ENCODE results near the gene CNTN4. TPM values are rescaled to one million over a fixed set of nuclear protein-coding genes. Genes with fewer than 3 reads are reported as not detected.

Gene CNTN4
- polyA plus RNA-seq, 1 donor (not counting 4 experiments of a cell fraction or from before 2014, with no cell fraction given), result not detected

GRCh38 chr3:2883283-2883682 is 784.6 kb downstream of the CNTN4 start:
- H3K9me1 ChIP-seq (ENCODE audit: control insufficient read depth, extremely low read depth, insufficient read depth, low read length), result no peaks in the 10 kb centered on the region
- dilution Hi-C loops (cut with MboI; ENCODE audit: extremely low pct_ligation_motif_present, low sequenced_read_pairs), result no loop called here
- no peak for FAIRE-seq

GRCh38 chr3:2888592-2888991 is 789.9 kb downstream of the CNTN4 start:
- no peak for DNase-seq (ENCODE audit: low read depth, low spot score)

More at GRCh38 chr3:2883283-2883682, 784.6 kb downstream of the CNTN4 start:
- Histone ChIP-seq H3K79me2 (ENCODE audit: control insufficient read depth, insufficient read depth, low read length) (no peaks in the 10 kb centered on the region), H3K9ac (ENCODE audit: control insufficient read depth, extremely low read depth, insufficient read depth, low read length) (no peak overlapping the region), H4K20me1 (ENCODE audit: control insufficient read depth, extremely low read depth, insufficient read depth, low read length) (no peaks in the 10 kb centered on the region), H3K4me1 (ENCODE audit: control insufficient read depth, extremely low read depth, insufficient read depth, low read length) (no peaks in the 10 kb centered on the region), H3K4me3 (ENCODE audit: control insufficient read depth in 2 of 3, extremely low read depth in 1 of 3, insufficient read depth in 2 of 3, low read depth in 1 of 3, low read length in 3 of 3) (no peak overlapping the region), H2AFZ (ENCODE audit: control insufficient read depth, low read length) (no peak overlapping the region), H3K36me3 (ENCODE audit: control insufficient read depth in 2 of 2, extremely low read depth in 1 of 2, insufficient read depth in 2 of 2, low read length in 2 of 2) (no peaks in the 10 kb centered on the region), H3K4me2 (ENCODE audit: control insufficient read depth, extremely low read depth, insufficient read depth, low read depth, low read length) (no peak overlapping the region), H3K27ac (ENCODE audit: control insufficient read depth, insufficient read depth, low read length) (no peak overlapping the region), H3K9me3 (ENCODE audit: control insufficient read depth, low read depth, low read length) (peaks cover 3% of the 10 kb centered on the region), H3K27me3 (ENCODE audit: control insufficient read depth, extremely low read depth, insufficient read depth, low read length) (no peaks in the 10 kb centered on the region)
- TF ChIP-seq EZH2 (IDR thresholded peaks at IDR 0.05; ENCODE audit: low read length) (no peak), CTCF (optimal IDR thresholded peaks at IDR 0.05 in 1 of 3, IDR thresholded peaks at IDR 0.05 in 1 of 3, conservative IDR thresholded peaks at IDR 0.05 in 1 of 3; ENCODE audit: extremely low read depth in 1 of 3, insufficient read depth in 2 of 3, low read length in 3 of 3) (no peak)
- no peak for DNase-seq (ENCODE audit: low read depth, low spot score)

More at GRCh38 chr3:2888592-2888991, 789.9 kb downstream of the CNTN4 start:
- Histone ChIP-seq H3K27me3 (ENCODE audit: control insufficient read depth, extremely low read depth, insufficient read depth, low read length) (no peaks in the 10 kb centered on the region), H3K9ac (ENCODE audit: control insufficient read depth, extremely low read depth, insufficient read depth, low read length) (no peak overlapping the region), H4K20me1 (ENCODE audit: control insufficient read depth, extremely low read depth, insufficient read depth, low read length) (no peaks in the 10 kb centered on the region), H3K4me2 (ENCODE audit: control insufficient read depth, extremely low read depth, insufficient read depth, low read depth, low read length) (no peak overlapping the region), H2AFZ (ENCODE audit: control insufficient read depth, low read length) (no peak overlapping the region), H3K36me3 (ENCODE audit: control insufficient read depth in 2 of 2, extremely low read depth in 1 of 2, insufficient read depth in 2 of 2, low read length in 2 of 2) (no peaks in the 10 kb centered on the region), H3K79me2 (ENCODE audit: control insufficient read depth, insufficient read depth, low read length) (no peaks in the 10 kb centered on the region), H3K4me3 (ENCODE audit: control insufficient read depth in 2 of 3, extremely low read depth in 1 of 3, insufficient read depth in 2 of 3, low read depth in 1 of 3, low read length in 3 of 3) (no peak overlapping the region), H3K27ac (ENCODE audit: control insufficient read depth, insufficient read depth, low read length) (no peak overlapping the region), H3K9me3 (ENCODE audit: control insufficient read depth, low read depth, low read length) (peaks cover 1% of the 10 kb centered on the region), H3K4me1 (ENCODE audit: control insufficient read depth, extremely low read depth, insufficient read depth, low read length) (no peaks in the 10 kb centered on the region), H3K9me1 (ENCODE audit: control insufficient read depth, extremely low read depth, insufficient read depth, low read length) (no peaks in the 10 kb centered on the region)
- dilution Hi-C loops (cut with MboI; ENCODE audit: extremely low pct_ligation_motif_present, low sequenced_read_pairs), result no loop called here
- no peak for FAIRE-seq
- TF ChIP-seq EZH2 (IDR thresholded peaks at IDR 0.05; ENCODE audit: low read length), result no peak
- no peak for TF ChIP-seq CTCF (optimal IDR thresholded peaks at IDR 0.05 in 1 of 3, IDR thresholded peaks at IDR 0.05 in 1 of 3, conservative IDR thresholded peaks at IDR 0.05 in 1 of 3; ENCODE audit: extremely low read depth in 1 of 3, insufficient read depth in 2 of 3, low read length in 3 of 3)

Measured in keratinocyte (primary cell).